Measurements from ENCODE around the gene IGSF23.

- peak; percentile 85 for TF ChIP-seq CTCF (conservative IDR thresholded peaks at IDR 0.05; ENCODE audit: low read depth, low read length)
- no peak for TF ChIP-seq EZH2 (IDR thresholded peaks at IDR 0.05; ENCODE audit: borderline replicate concordance, low read depth, low read length, poor library complexity, severe bottlenecking)
Measured at GRCh38 chr19:44570984-44571684, 42.2 kb upstream of the IGSF23 start.
